Heart left ventricle (tissue), 16 donors: Measurements from ENCODE around the gene MDP1. TPM values are rescaled to one million over a fixed set of nuclear protein-coding genes. Genes with fewer than 3 reads are reported as not detected.
A peak's percentile ranks its signal among the peaks of the same experiment; 100 is the strongest.

ENCODE experiments used
- ATAC-seq, 4 donors: fragments of 200-7000 bp; cut with Tn5 transposase; one replicate each; pipeline ENCODE4 v1.9.1; 2020 to 2022; ENCODE audit warnings: moderate library complexity in 4 of 4, mild to moderate bottlenecking in 3 of 4, moderate number of reproducible peaks in 1 of 4
- DNase-seq, 5 donors: peaks; one replicate each; pipeline ENCODE4 v3.0.0-alpha.2; 2020
- H3K27ac ChIP-seq, 12 donors: fragments of 200-600 bp; sonication (generic) in 4 of 12; one replicate each; pipeline versions ENCODE4 v1.5.0 to v1.8.0; 2016 to 2022; ENCODE audit warnings: mild to moderate bottlenecking in 2 of 12
- H3K27me3 ChIP-seq, 9 donors: fragments of 200-600 bp; sonication (generic) in 2 of 9; one replicate each; pipeline versions ENCODE4 v1.5.1 to v1.8.0; 2016 to 2022; ENCODE audit warnings: mild to moderate bottlenecking in 3 of 9
- H3K36me3 ChIP-seq, 9 donors: fragments of 200-600 bp; sonication (generic) in 2 of 9; one replicate each; pipeline versions ENCODE4 v1.5.0 to v1.8.0; 2018 to 2022; ENCODE audit warnings: mild to moderate bottlenecking in 2 of 9
- H3K4me1 ChIP-seq, 12 donors: fragments of 200-600 bp; sonication (generic) in 4 of 12; one replicate each; pipeline versions ENCODE4 v1.5.0 to v1.8.0; 2016 to 2022; ENCODE audit warnings: mild to moderate bottlenecking in 3 of 12
- H3K4me3 ChIP-seq, 12 donors: fragments of 200-600 bp; sonication (generic) in 4 of 12; one replicate each; pipeline versions ENCODE4 v1.5.0 to v1.8.0; 2017 to 2022; ENCODE audit warnings: mild to moderate bottlenecking in 9 of 12, moderate library complexity in 4 of 12
- H3K9me3 ChIP-seq, 12 donors: fragments of 200-600 bp; sonication (generic) in 4 of 12; one replicate each; pipeline versions ENCODE4 v1.5.0 to v1.8.0; 2016 to 2022; ENCODE audit warnings: mild to moderate bottlenecking in 1 of 12
- CTCF ChIP-seq, 12 donors: fragments of 200-600 bp; sonication (generic) in 4 of 12; IDR thresholded peaks; one replicate each; pipeline versions ENCODE4 v1.5.0 to v1.8.0; 2018 to 2022; ENCODE audit warnings: antibody characterized with exemption in 12 of 12, mild to moderate bottlenecking in 5 of 12
- POLR2A ChIP-seq, 2 donors: fragments of 450-650 bp; IDR thresholded peaks; one replicate each; pipeline ENCODE4 v1.6.1; 2017; ENCODE audit warnings: antibody characterized with exemption in 2 of 2, mild to moderate bottlenecking in 2 of 2, moderate library complexity in 2 of 2
- WGBS, 4 donors: extraction: QIAGEN DNeasy Blood & Tissue Kit in 2 of 4; methylation state at CpG; one replicate each; pipeline versions ENCODE4 v1.1.5 to v1.1.7; 2013 to 2018; 5-methylcytosine and 5-hydroxymethylcytosine counted together
- intact Hi-C, 10 donors: fragments of 100-400 bp; cut with DNase I; formaldehyde crosslinking; loops; one replicate each; pipeline versions ENCODE4 v1.11.1 to v1.14.2; 2022
- polyA plus RNA-seq, 2 donors: library from polyadenylated mRNA; stranded (reverse); fragments of 200-250 nt; gene quantifications; one replicate each; pipeline ENCODE4 v1.2.3, GENCODE V29; 2013
- total RNA-seq, 9 donors: library from RNA; depleted of rRNA in 2 of 9; stranded (reverse); fragments of >200 nt in 2 of 9; fragmentation: NEBNext Ultra II Directional in 3 of 9; extraction: Animal tissue kit (Norgen Biotek cat#: 25700) in 3 of 9; gene quantifications; one replicate each; pipeline versions ENCODE4 v1.1.0 to v1.2.4, GENCODE V29; 2016 to 2023
- donor health status: ischemic (EF 13 %, LVEDD 7.1; RV severe dilation, severe dysfunction).
- donor health status: healthy with polysubstance abuse.
- donor health status: DM: no; HTN: yes; CAD: no.
- donor health status: DM: no; HTN: no; CAD: no.
- donor health status: ischemic (EF 25% LVEDD 6.9; RV normal size, moderate dysfunction).
- donor health status: ischemic (EF 25% LVEDD 5.7; RV mildly dilated, moderate dysfunction).
- donor health status: healthy.
- donor health status: DM: yes; HTN: yes; CAD: no.
- donor health status: ischemic (EF 35%, LVEDD 5.7; RV mildly dilated, moderate dysfunction).
- donor health status: nonischemic (EF 11% LVEDD 7.7; RV severe dilation, severe dysfunction).
- donor health status: DM: yes; HTN: yes; CAD: no.
- donor health status: PGD.
- donor health status: ischemic (EF 29% LVEDD 5.4; RV normal size, mild dysfunction).
- donor health status: nonischemic (EF 23%, LVEDD 6.1; RV moderate dilation, normal function).

MDP1 gene
- total and polyA plus RNA-seq, 11 donors = 12.8 to 26.5 (median 16.1) TPM

- ATAC-seq (no peak), DNase-seq (no peak)
- Histone ChIP-seq H3K36me3 (peaks cover 0 to 33% (median 13%) of the 10 kb centered on the region in 9 donors), H3K27me3 (no peaks in the 10 kb centered on the region), H3K27ac (no peak overlapping the region), H3K4me3 (no peak overlapping the region), H3K4me1 (peaks cover 2 to 45% (median 23%) of the 10 kb centered on the region in 12 donors), H3K9me3 (peaks cover 0 to 4% (median 0%) of the 10 kb centered on the region in 12 donors)
- 79 to 91% (median 83%) methylated on average over 7 of the region's 7 CpGs for WGBS, 4 donors
- TF ChIP-seq POLR2A (IDR thresholded peaks at IDR 0.05) (no peak), CTCF (IDR thresholded peaks at IDR 0.05) (no peak)
- intact Hi-C loops = no loop called here
Measured at GRCh38 chr14:24198814-24199524, 16.9 kb downstream of the MDP1 start.

GRCh38 chr14:24197056-24197450, 18.8 kb downstream of the MDP1 start:
- intact Hi-C loops = no loop called here
- Histone ChIP-seq H3K4me3 (peak overlapping the region in 4 of 12 donors; percentile 89 to 99 (median 93)), H3K27me3 (no peaks in the 10 kb centered on the region), H3K36me3 (peaks cover 0 to 35% (median 18%) of the 10 kb centered on the region in 9 donors), H3K9me3 (peaks cover 0 to 4% (median 0%) of the 10 kb centered on the region in 12 donors), H3K4me1 (peaks cover 2 to 47% (median 24%) of the 10 kb centered on the region in 12 donors), H3K27ac (no peak overlapping the region)
- 80 to 94% (median 92%) methylated on average over 2 of the region's 2 CpGs for WGBS, 4 donors
- no peak for TF ChIP-seq CTCF (IDR thresholded peaks at IDR 0.05)
- TF ChIP-seq POLR2A (IDR thresholded peaks at IDR 0.05) = no peak
- ATAC-seq (no peak), DNase-seq (no peak)

GRCh38 chr14:24196071-24197055, 19.5 kb downstream of the MDP1 start:
- Histone ChIP-seq H3K4me1 (peaks cover 2 to 50% (median 24%) of the 10 kb centered on the region in 12 donors), H3K27ac (peak overlapping the region; percentile 95 to 100 (median 98)), H3K9me3 (peaks cover 0 to under 1% (median 0%) of the 10 kb centered on the region in 12 donors), H3K4me3 (peak overlapping the region; percentile 67 to 99 (median 92)), H3K27me3 (no peaks in the 10 kb centered on the region), H3K36me3 (peaks cover 0 to 38% (median 21%) of the 10 kb centered on the region in 9 donors)
- intact Hi-C loops = no loop called here
- peak in 1 of 5 donors; percentile 24 for DNase-seq
- WGBS, 4 donors = 36 to 37% (median 36%) methylated on average over 32 to 33 of the region's 33 CpGs
- ATAC-seq = peak in 3 of 4 donors; percentile 13 to 50 (median 37)
- TF ChIP-seq CTCF (IDR thresholded peaks at IDR 0.05) = no peak
- no peak for TF ChIP-seq POLR2A (IDR thresholded peaks at IDR 0.05)
